ENCODE data around the gene COPS6. TPM values are rescaled to one million over a fixed set of nuclear protein-coding genes. Genes with fewer than 3 reads are reported as not detected.

The COPS6 gene
- total RNA-seq, 1 donor from 2014 or later, result 117 TPM

DNA sequence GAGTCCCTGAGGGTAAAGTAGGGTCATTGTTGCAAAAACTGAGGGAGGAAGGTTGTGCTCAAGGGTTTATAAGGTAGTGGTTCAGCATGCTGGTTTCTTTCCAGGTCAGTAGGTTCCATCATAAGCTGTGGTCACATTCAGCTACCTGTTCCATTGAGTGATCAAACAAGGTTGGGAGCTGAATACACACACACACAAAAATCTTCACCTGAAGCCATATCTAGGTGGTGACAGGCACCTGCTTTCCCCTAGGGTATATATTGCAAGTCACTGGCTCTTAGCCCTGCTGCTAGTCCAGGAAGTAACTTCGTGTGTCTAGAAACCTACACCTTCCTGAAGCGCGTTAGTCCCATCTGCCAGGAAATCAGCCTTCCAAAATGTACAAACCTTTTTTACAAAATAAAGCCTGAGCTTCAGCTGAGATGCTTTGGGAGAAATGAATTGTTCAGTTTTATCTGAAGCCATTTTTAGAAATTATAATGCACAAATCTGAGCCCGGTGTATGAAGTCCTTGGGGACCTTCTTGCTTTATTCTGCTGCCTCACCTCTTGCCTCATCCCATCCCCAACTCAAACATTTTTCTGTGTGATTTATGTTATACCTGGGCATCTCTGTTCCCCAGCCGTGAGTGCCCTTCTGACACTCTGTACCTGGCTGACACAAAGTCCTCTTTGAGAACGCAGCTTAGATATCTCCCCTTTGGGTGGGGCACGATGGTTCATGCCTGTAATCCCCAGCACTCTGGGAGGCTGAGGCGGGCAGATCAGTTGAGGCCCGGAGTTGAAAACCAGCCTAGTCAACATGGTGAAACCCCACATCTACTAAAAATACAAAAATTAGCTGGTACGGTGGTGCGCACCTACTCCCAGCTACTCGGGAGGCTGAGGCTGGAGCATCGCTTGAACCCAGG is 49.3 kb downstream of the COPS6 start:
- DNase-seq (ENCODE audit: missing footprints) (no peak), ATAC-seq (no peak)
- intact Hi-C loops (cut with DNase I), result no loop called here

DNA sequence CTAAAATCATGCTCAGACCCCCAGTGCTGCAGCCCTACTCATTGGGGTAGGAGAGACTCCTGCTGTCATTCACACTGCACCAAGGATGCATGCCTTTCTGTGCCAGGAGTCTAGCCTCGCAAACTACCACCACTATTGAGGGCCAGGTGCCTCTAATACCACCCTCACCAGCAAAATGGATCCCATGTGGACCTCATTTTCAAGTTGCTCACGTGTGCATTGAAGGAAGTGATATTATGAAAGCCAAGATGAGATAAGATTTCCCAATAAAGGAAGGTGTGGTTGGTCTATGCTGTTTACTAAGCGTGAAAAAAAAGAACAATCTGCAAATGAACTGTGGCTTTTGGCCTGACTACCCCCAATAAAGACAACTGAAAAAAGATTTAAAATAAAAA is 52.8 kb downstream of the COPS6 start:
- intact Hi-C loops (cut with DNase I), result loop anchor here (10.0 kb wide), 1 partner anchor 203 kb away; no protein-coding TSS in a partner anchor
- no peak for DNase-seq (ENCODE audit: missing footprints)
- ATAC-seq, result no peak

Small RNA genes lying within 50 kb of the gene (microRNA-seq; reads per million reads assigned to microRNA genes)
- 1,279 reads per million, percentile 85 among the genes with 10 or more reads in this experiment for gene MIR106B
- 300 reads per million, percentile 67 among the genes with 10 or more reads in this experiment for gene MIR25
- 2,625 reads per million, percentile 88 among the genes with 10 or more reads in this experiment for gene MIR93

Other genes starting within 250 kb of the COPS6 start
- not detected for gene OR2AE1, start 211.9 kb upstream of the COPS6 start, total RNA-seq
- 6.2 TPM for gene TRIM4, start 169.4 kb upstream of the COPS6 start, total RNA-seq
- 0.30 TPM for gene GJC3, start 159.3 kb upstream of the COPS6 start, total RNA-seq
- 94.1 TPM for gene AZGP1, start 112.9 kb upstream of the COPS6 start, total RNA-seq
- gene ZKSCAN1, start 73.4 kb upstream of the COPS6 start, total RNA-seq, result 36.1 TPM
- gene ZSCAN21, start 39.2 kb upstream of the COPS6 start, total RNA-seq, result 9.4 TPM
- gene ZNF3, start 7.2 kb upstream of the COPS6 start, total RNA-seq, result 14.6 TPM
- gene MCM7, start 12.4 kb downstream of the COPS6 start, total RNA-seq, result 25.4 TPM
- 10.1 TPM for gene AP4M1, start 12.7 kb downstream of the COPS6 start, total RNA-seq
- 29.3 TPM for gene TAF6, start 30.4 kb downstream of the COPS6 start, total RNA-seq
- 10.6 TPM for gene CNPY4, start 30.7 kb downstream of the COPS6 start, total RNA-seq
- gene MBLAC1, start 38.0 kb downstream of the COPS6 start, total RNA-seq, result 2.1 TPM
- gene LAMTOR4, start 59.9 kb downstream of the COPS6 start, total RNA-seq, result 99.4 TPM
- 7.1 TPM for gene TRAPPC14, start 69.8 kb downstream of the COPS6 start, total RNA-seq
- gene GAL3ST4, start 79.6 kb downstream of the COPS6 start, total RNA-seq, result 3.1 TPM
- gene GPC2, start 88.4 kb downstream of the COPS6 start, total RNA-seq, result 0.32 TPM
- gene STAG3, start 88.9 kb downstream of the COPS6 start, total RNA-seq, result 0.51 TPM
- gene PVRIG, start 131.0 kb downstream of the COPS6 start, total RNA-seq, result not detected
- gene SPDYE3, start 218.7 kb downstream of the COPS6 start, total RNA-seq, result not detected